ENCODE data around the gene CHERP. TPM values are rescaled to one million over a fixed set of nuclear protein-coding genes. Genes with fewer than 3 reads are reported as not detected.
"Not testable (repeated sequence)": the region's sequence is repeated elsewhere in the genome, so short reads cannot be mapped to it uniquely, and the experiment has no call there.

Gene CHERP
- total RNA-seq, 1 donor from 2014 or later = 6.5 TPM

DNA sequence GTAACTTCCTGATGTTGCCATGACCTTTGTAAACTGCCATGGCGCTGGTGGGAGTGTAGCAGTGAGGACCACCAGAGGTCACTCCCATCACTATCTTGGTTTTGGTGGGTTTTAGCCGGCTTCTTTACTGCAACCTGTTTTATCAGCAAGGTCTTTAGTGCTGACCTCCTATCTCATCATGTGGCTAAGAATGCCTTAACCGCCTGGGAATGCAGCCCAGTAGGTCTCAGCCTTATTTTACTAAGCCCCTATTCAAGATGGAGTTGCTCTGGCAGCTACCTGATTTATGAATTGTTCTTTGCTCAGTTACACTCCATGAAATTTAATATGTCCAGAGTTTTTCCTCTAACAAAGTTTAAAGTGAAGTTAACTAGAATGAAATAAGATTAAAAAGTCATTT, 65.8 kb downstream of the CHERP start:
- peak; percentile 83 for DNase-seq (ENCODE audit: low spot score)

DNA sequence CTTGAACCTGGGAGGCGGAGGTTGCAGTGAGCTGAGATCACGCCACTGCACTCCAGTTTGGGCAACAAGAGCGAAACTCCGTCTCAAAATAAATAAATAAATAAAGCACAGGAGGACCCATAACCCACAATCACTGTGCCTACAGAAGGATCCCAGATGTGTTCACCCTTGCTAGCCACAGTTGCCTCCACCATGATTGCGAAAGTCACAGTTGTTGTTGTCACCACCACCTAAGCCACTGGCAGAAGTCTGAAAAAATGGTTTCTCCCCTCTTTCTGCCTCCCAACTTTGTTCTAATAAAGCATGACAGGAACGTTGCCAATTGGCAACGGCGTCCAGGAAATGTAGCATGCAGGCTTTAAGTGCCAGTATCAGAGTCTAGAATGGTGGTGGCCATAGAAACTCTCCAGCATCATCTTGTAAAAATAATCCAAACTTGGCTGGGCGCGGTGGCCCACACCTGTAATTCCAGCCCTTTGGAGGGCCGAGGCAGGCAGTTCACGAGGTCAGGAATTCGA, 68.3 kb downstream of the CHERP start:
- DNase-seq (ENCODE audit: low spot score) = no peak

DNA sequence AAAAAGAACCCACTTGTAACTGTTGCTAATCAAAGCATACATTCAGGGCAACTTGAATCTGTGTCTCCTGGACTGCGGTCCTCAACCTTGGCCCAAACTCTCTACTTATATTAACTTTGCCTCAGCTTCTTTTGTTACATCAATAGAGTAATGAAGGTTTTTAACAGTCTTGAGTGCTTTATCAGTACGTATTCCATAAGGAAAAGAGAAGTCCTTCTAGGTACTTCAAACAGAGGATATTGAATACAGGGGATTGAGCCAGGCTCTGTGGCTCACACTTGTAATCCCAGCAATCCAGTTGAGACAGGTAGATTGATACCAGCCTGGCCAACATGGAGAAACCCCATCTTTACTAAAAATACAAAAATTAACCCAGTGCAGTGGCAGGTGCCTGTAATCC, 69.2 kb downstream of the CHERP start:
- DNase-seq (ENCODE audit: low spot score) = no peak

DNA sequence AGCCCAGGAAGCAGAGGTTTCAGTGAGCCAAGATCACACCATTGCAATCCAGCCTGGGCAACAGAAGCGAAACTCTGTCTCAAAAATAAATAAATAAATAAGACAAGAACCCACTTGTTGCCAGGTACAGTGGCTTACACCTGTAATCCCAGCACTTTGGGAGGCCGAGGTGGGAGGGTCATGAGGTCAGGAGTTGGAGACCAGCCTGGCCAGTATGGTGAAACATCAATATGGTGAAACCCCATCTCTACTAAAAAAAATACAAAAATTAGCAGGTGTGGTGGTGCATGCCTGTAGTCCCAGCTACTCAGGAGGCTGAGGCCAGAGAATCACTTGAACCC, 69.7 kb downstream of the CHERP start:
- DNase-seq (ENCODE audit: low spot score) = not testable (repeated sequence)

DNA sequence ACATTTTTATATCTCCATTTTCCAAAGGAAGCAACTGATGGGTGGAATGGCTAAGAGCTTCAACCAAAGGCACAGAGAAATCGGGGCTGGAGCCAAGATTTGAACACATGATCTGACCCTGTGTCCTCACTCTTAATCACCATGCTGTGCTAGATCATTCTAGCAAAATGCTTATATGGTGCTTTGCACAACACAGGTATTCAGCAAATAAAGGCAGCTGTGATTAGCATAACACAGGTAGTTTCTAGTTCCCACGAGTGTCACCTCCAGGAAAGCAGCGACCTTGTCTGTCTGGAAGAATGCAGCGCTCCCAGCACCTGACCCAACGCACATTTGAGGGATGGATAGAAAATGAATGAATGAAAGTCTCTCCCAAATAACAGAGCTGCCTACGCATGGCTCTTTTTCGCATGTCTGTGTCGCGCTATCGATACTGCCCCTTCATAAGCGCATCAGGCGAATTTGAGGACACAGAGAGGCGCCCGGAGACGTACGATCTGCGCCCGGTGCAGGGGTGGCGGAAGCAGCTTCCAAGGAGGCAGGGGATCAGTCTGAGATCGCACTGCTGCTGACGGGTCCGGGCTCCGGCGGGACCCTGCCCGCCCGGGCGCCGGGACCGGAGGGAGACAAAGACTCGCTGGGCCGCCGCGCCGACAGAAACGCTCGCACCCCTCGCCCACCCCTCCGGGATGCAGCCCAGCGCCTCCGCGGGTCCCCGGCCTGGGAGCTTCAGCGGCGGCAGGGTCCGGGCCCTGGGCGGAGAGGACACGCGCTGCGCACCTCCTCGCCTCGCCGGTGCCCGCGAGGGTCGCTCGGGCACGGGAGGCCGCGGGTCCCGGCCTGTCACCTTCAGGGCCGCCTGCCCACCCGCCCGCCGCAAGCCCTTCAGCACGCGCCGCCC, 71.1 kb downstream of the CHERP start:
- no peak for DNase-seq (ENCODE audit: low spot score)

DNA sequence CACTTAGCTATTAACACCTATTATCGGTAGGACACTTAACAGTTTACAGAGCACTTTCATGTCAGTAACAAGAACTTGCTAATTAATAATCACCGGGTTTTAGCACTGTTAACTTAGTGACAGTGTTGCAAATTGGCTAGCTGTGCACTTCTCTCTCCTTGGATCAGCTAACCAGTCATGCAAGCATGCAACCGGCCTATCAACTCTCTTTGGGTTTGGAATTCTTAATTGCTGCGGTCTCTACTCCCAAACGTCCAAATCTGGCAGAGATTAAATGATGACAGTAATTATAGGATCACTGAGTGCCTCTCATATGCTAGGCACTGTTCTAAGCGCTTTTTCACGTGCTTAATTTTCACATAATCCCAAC, 71.7 kb downstream of the CHERP start:
- no peak for DNase-seq (ENCODE audit: low spot score)

Other genes with a start within 250 kb of the CHERP start
- gene KLF2, start 217.6 kb downstream of the CHERP start, total RNA-seq (ENCODE audit: insufficient read depth, low replicate concordance) = 65.2 TPM
- gene EPS15L1, start 70.5 kb downstream of the CHERP start, total RNA-seq (ENCODE audit: insufficient read depth, low replicate concordance) = 22.6 TPM
- not detected for gene CALR3, start 46.3 kb downstream of the CHERP start, total RNA-seq (ENCODE audit: insufficient read depth, low replicate concordance)
- gene C19orf44, start 46.0 kb downstream of the CHERP start, total RNA-seq (ENCODE audit: insufficient read depth, low replicate concordance) = 5.3 TPM
- 25.5 TPM for gene SLC35E1, start 30.0 kb upstream of the CHERP start, total RNA-seq (ENCODE audit: insufficient read depth, low replicate concordance)
- gene MED26, start 85.8 kb upstream of the CHERP start, total RNA-seq (ENCODE audit: insufficient read depth, low replicate concordance) = 3.9 TPM
- gene SMIM7, start 117.7 kb upstream of the CHERP start, total RNA-seq (ENCODE audit: insufficient read depth, low replicate concordance) = 48.4 TPM
- not detected for gene TMEM38A, start 118.7 kb upstream of the CHERP start, total RNA-seq (ENCODE audit: insufficient read depth, low replicate concordance)
- 1.4 TPM for gene NWD1, start 177.4 kb upstream of the CHERP start, total RNA-seq (ENCODE audit: insufficient read depth, low replicate concordance)

Measured in umbilical cord (tissue), 2 donors.